ENCODE data around the gene NBL1. TPM values are rescaled to one million over a fixed set of nuclear protein-coding genes. Genes with fewer than 3 reads are reported as not detected.

NBL1 gene
- total RNA-seq, 1 donor from 2014 or later = 38.1 TPM

DNA sequence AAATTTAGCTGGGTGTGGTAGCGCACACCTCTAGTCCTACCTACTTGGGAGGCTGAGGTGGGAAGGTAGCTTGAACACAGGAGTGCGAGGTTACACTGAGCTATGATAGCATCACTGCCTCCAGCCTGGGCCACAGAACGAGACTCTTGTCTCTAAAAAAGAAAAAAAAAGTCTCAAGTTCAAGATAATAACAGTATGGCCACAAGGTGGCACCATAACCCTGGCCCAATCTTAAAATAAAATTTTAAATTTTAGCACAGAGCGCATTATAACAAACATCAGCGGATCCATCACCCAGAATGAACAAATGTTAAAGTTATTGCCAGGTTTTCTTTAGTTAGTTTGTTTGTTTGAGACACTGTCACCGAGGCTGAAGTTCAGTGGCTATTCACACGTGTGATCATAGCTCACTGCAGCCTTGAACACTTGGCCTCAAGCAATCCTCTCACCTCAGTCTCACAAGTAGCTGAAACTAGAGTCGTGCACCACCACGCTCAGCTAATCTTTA, 17.7 kb downstream of the NBL1 start:
- no peak for DNase-seq (ENCODE audit: low spot score)
- Mint-ChIP-seq H3K9me3 (ENCODE audit: unreplicated experiment) (no peaks in the 10 kb centered on the region), H3K4me3 (ENCODE audit: unreplicated experiment) (no peak overlapping the region), H3K27me3 (ENCODE audit: unreplicated experiment) (peaks cover 13% of the 10 kb centered on the region), H3K27ac (ENCODE audit: unreplicated experiment) (no peak overlapping the region), H3K4me1 (ENCODE audit: unreplicated experiment) (peaks cover 6% of the 10 kb centered on the region), H3K36me3 (ENCODE audit: low read depth, unreplicated experiment) (no peaks in the 10 kb centered on the region)
- TF ChIP-seq, protein P1, sequence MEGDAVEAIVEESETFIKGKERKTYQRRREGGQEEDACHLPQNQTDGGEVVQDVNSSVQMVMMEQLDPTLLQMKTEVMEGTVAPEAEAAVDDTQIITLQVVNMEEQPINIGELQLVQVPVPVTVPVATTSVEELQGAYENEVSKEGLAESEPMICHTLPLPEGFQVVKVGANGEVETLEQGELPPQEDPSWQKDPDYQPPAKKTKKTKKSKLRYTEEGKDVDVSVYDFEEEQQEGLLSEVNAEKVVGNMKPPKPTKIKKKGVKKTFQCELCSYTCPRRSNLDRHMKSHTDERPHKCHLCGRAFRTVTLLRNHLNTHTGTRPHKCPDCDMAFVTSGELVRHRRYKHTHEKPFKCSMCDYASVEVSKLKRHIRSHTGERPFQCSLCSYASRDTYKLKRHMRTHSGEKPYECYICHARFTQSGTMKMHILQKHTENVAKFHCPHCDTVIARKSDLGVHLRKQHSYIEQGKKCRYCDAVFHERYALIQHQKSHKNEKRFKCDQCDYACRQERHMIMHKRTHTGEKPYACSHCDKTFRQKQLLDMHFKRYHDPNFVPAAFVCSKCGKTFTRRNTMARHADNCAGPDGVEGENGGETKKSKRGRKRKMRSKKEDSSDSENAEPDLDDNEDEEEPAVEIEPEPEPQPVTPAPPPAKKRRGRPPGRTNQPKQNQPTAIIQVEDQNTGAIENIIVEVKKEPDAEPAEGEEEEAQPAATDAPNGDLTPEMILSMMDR (IDR thresholded peaks at IDR 0.05; ENCODE audit: unreplicated experiment) = peak; percentile 89

DNA sequence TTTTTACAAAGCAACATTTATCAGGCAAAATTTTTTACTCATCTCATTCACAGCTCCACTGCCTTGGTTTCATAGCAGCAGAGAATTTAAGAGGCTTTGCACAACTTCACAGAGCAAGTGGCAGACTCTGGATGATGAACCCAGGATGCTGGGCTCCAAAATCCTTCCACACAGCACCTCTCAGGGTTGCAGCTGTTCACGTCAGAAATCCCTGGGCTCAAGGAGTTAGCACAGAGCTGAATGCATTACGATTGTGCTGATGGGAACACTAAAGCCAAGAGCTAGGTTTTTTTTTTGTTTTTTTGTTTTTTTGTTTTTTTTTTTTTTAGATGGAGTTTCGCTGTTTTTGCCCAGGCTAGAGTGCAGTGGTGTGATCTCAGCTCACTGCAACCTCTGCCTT, 18.2 kb downstream of the NBL1 start:
- TF ChIP-seq, protein P1 (IDR thresholded peaks at IDR 0.05; ENCODE audit: unreplicated experiment) = no peak
- peaks cover 16% of the 10 kb centered on the region for H3K27me3 Mint-ChIP-seq (ENCODE audit: unreplicated experiment)
- H3K4me3 Mint-ChIP-seq (ENCODE audit: unreplicated experiment) = no peak overlapping the region
- no peak for DNase-seq (ENCODE audit: low spot score)
- H3K9me3 Mint-ChIP-seq (ENCODE audit: unreplicated experiment) = peaks cover 4% of the 10 kb centered on the region
- H3K4me1 Mint-ChIP-seq (ENCODE audit: unreplicated experiment) = peaks cover 9% of the 10 kb centered on the region
- H3K27ac Mint-ChIP-seq (ENCODE audit: unreplicated experiment) = no peak overlapping the region
- H3K36me3 Mint-ChIP-seq (ENCODE audit: low read depth, unreplicated experiment) = no peaks in the 10 kb centered on the region

DNA sequence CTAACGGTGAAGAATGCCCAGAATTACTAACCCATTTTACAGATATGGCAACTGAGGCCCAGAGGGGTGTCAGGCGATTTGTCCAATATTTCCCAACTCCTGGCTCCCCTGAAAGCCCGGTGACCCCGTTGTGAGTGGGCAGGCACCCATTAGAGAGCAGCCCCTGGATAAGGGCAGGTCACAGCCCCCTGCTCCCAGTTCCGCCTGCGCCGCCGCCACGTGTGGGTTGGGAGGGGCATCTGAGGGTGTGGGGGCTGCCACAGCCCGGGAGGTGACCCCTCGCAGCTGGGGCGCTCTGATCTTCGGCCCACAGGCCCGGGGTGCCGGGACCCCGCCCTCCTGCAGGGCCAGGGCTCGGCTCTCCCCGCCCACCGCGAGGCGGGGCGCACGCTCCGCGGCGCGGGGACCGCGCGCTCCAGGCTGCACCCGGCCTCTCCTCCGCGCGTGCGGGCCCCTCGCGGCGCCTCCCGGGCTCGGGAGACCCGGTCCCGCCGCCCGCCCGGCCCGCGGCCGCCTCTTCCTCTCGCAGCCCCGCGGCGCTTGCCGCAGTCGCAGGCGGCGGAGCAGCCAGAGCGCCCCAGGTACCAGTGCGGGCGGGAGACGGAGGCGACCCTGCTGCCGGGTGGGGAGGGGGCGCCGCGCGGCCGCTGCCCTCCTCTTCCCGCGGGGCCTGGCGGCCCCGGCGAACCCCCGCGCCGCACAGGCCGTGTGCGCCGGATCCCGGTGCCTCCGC, 20.5 kb downstream of the NBL1 start, which contains the start of gene HTR6:
Gene HTR6, plus strand, starts transcription at position 423 of the 733 bp plus-strand sequence. CDS start 879 bp downstream, outside the sequence.
- Mint-ChIP-seq H3K27ac (ENCODE audit: unreplicated experiment) (no peak within 1 kb of the TSS), H3K36me3 (ENCODE audit: low read depth, unreplicated experiment) (no peaks in the 10 kb centered on the region), H3K4me3 (ENCODE audit: unreplicated experiment) (no peak within 1 kb of the TSS), H3K4me1 (ENCODE audit: unreplicated experiment) (peaks cover 8% of the 10 kb centered on the region), H3K27me3 (ENCODE audit: unreplicated experiment) (peaks cover 14% of the 10 kb centered on the region), H3K9me3 (ENCODE audit: unreplicated experiment) (peaks cover 4% of the 10 kb centered on the region)
- no peak for DNase-seq (ENCODE audit: low spot score)
- TF ChIP-seq, protein P1 (IDR thresholded peaks at IDR 0.05; ENCODE audit: unreplicated experiment) = no peak

DNA sequence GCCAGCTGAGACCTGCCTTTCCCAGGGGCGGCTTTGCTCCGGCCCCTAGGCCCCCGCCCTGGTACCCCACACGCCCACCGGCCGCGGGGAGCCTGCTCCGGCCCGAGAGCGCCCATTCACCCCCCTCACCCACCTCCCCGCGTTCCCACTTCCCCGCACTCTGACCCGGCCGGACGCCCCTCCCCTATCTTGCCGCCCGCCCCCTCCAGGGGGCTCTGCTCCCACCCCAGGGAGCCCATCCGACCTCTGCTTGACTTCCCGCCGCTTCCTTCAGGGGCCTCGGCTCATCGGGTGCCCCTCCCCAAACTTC, 21.0 kb downstream of the NBL1 start:
- TF ChIP-seq, protein P1 (IDR thresholded peaks at IDR 0.05; ENCODE audit: unreplicated experiment) = no peak
- H3K36me3 Mint-ChIP-seq (ENCODE audit: low read depth, unreplicated experiment) = no peaks in the 10 kb centered on the region
- H3K9me3 Mint-ChIP-seq (ENCODE audit: unreplicated experiment) = peaks cover 4% of the 10 kb centered on the region
- H3K4me1 Mint-ChIP-seq (ENCODE audit: unreplicated experiment) = peaks cover 12% of the 10 kb centered on the region
- no peak overlapping the region for H3K27ac Mint-ChIP-seq (ENCODE audit: unreplicated experiment)
- H3K4me3 Mint-ChIP-seq (ENCODE audit: unreplicated experiment) = no peak overlapping the region
- no peak for DNase-seq (ENCODE audit: low spot score)
- peaks cover 14% of the 10 kb centered on the region for H3K27me3 Mint-ChIP-seq (ENCODE audit: unreplicated experiment)

Data from endothelial cell (in vitro differentiated cells).